SJCRH30 (cell line): ENCODE measurements around the gene POLR3C. TPM values are rescaled to one million over a fixed set of nuclear protein-coding genes. Genes with fewer than 3 reads are reported as not detected.

ENCODE experiments used
- DNase-seq, 2 experiments: peaks; one replicate each; pipeline ENCODE4 v3.0.0-alpha.2; 2015 to 2020
- H3K27ac ChIP-seq: fragments of 250-450 bp; sonication (Bioruptor Pico); 2 replicates; pipeline ENCODE4 v1.5.1; 2020; ENCODE audit warnings: mild to moderate bottlenecking, moderate library complexity
- H3K27me3 ChIP-seq: fragments of 250-450 bp; sonication (Bioruptor Pico); 2 replicates; pipeline ENCODE4 v1.5.1; 2020; ENCODE audit warnings: mild to moderate bottlenecking, moderate library complexity
- H3K36me3 ChIP-seq: fragments of 250-450 bp; sonication (Bioruptor Pico); 2 replicates; pipeline ENCODE4 v1.5.1; 2020; ENCODE audit warnings: mild to moderate bottlenecking, moderate library complexity
- H3K4me1 ChIP-seq: fragments of 250-450 bp; sonication (Bioruptor Pico); 2 replicates; pipeline ENCODE4 v1.5.1; 2020; ENCODE audit warnings: mild to moderate bottlenecking, moderate library complexity
- H3K4me3 ChIP-seq: fragments of 250-450 bp; sonication (Bioruptor Pico); 2 replicates; pipeline ENCODE4 v1.5.1; 2020; ENCODE audit warnings: mild to moderate bottlenecking, moderate library complexity
- H3K9me3 ChIP-seq: fragments of 250-450 bp; sonication (Bioruptor Pico); replicated peaks from 2 replicates; pipeline ENCODE4 v1.5.1; 2020; ENCODE audit warnings: mild to moderate bottlenecking, moderate library complexity
- total RNA-seq: library from RNA; depleted of rRNA; stranded (reverse); fragments of >200 nt; shearing (Covaris generic); gene quantifications from 2 replicates; pipeline ENCODE4 v1.2.3, GENCODE V29; 2014

The POLR3C gene
- total RNA-seq, 1 experiment from 2014 or later = 28.5 TPM

DNA sequence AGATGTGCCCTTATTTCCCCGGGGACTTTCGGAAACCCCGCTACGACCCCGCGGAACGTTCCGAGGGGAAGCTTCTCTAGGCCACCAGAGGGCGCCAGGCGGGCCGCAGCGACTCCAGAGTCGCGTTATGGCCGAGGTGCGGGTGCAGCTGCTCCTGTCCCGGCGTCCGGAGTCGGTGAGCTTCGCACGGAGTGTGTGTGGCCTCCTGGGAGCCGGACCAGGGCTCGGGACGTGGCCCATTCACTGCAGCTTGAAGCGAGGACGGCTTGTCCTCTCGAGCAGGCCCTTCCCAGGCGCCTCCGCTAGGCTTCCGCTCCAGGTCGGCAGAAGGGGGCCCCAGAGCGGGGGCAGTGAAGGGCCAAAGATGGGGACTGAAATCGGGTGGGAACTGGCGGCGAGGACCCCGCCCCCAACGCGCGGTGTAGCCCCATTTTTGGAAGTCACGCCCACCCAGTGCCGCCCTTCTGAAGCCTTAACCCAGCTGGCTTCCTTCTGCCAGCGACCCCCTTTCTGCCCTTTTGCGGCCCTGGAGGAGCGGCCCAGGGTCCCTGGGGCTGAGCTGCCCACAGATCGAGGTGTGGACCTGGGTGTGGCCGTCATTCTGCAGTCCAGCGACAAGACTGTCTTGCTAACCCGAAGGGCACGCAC lies 21.6 kb downstream of the POLR3C start, which contains the start of gene NUDT17:
TSS of gene NUDT17 (plus strand) at position 117 of the 648 bp plus-strand sequence. CDS start at position 128, 11 bp downstream.
- Histone ChIP-seq H3K4me3 (peak within 1 kb of the TSS; percentile 74), H3K4me1 (peaks cover 4% of the 10 kb centered on the region; the same call in 1 of the 2 replicates), H3K9me3 (no peaks in the 10 kb centered on the region), H3K27ac (peak within 1 kb of the TSS; percentile 69), H3K27me3 (no peaks in the 10 kb centered on the region), H3K36me3 (peaks cover 22% of the 10 kb centered on the region)
- peak; percentile 88 to 90 for DNase-seq

DNA sequence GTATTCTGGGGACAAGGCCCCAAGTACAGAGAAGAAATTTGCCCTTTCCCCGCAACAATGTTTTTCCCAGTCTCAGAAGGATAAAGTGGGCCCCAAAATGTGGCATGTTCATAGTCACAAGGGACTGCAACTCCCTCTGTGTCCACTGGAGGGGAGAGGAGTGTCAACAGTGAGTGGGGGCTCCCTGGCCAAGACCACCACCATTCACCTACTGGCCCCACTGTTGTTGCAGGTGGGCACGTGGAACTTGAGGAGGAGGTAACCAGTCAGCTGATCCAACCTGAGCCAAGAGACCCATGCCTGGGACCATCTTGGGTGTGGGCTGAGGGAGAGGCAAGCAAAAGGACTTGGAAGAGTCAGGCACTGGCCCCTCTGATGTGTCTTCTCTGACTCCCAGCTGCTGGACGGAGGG lies 22.2 kb downstream of the POLR3C start:
- Histone ChIP-seq H3K9me3 (no peaks in the 10 kb centered on the region), H3K27me3 (no peaks in the 10 kb centered on the region), H3K36me3 (peaks cover 27% of the 10 kb centered on the region), H3K27ac (peak overlapping the region; percentile 69), H3K4me3 (peak overlapping the region; percentile 74), H3K4me1 (peaks cover 4% of the 10 kb centered on the region; the same call in 1 of the 2 replicates)
- DNase-seq = peak; percentile 46 to 72

DNA sequence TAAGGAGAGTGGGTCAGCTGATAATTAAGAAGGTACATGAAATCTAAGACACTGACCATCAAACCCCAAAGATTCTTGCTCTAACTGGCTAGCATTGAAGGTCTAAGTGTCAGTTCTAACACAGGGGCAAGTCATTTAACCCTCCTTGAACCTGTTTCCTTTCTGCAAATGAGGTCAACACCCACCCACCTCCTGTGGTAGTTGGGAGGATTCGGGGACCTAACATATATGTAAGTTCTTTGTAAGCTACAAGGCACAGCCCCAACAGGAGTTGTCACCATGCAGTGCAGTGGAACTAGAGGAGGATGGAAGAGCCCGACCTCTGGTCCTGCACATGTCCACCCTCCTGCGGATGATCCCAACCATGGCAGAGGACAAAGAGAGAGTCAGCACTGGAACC lies 23.8 kb downstream of the POLR3C start:
- Histone ChIP-seq H3K27me3 (no peaks in the 10 kb centered on the region), H3K4me3 (no peak overlapping the region), H3K27ac (no peak overlapping the region), H3K4me1 (peaks cover 4% of the 10 kb centered on the region; the same call in 1 of the 2 replicates), H3K9me3 (no peaks in the 10 kb centered on the region), H3K36me3 (peaks cover 34% of the 10 kb centered on the region)
- no peak for DNase-seq

DNA sequence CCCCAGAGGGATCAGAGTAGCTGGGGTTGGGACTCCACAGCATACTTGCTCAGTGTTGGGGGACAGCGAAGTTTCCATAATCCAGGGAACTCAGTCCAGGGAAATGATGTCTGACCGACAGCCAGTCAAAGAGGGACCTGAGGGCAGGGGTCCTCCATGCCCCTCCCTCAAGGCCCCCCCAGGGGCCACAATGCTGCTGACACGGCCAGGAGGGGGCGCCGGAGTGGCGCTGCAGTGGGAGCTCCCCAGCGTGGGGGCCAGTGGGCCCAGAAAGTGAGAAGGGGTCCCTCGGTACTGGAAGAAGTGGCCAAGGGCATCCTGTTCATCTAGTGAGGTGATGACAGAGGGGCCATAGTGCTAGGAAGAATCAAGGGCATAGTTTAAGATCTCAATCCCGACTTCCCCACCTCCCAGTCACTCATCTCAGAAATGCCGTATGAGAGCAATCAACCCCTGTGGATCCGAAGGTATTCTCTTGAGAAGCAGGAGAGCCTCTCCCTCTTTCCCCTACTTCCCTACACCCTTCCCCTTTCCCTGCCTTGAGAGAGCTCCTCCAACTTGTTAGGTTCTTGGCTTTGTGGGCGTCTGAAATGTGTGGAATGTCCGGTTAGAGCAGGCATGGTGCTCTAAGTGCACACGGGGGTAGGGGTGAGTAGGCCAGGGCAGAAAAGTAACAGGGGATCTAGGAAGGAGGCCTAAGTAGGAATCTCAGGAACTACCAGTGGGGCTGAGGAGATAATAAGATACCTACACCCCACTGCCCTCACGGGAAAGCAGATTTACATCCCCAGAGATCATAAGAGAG lies 25.6 kb downstream of the POLR3C start:
- no peak overlapping the region for H3K27ac ChIP-seq

DNA sequence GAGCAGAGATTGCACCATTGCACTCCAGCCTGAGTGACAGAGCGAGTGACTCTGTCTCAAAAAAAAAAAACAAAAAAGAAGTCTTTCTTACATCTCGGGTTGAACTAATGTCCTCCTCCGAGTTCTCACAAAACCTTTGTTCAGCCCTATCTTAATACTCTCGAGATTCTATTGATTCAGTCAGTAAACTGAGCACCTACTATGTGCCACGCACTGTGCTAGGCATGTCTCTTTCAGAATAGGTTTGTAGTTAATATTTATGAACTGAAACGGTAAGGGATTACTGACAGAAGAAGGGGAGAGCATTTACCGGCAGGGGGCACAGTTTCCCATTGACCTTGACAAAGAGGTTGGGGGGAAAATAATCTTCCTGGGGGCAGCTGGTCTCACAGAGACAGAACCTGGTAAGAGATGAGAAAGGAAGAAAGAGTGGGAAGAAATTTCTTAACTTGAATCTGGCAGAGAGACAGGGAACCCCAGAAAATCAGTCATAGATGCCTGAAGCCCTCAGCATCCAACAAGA lies 31.5 kb downstream of the POLR3C start:
- Histone ChIP-seq H3K27me3 (no peaks in the 10 kb centered on the region), H3K36me3 (peaks cover 31% of the 10 kb centered on the region), H3K27ac (no peak overlapping the region), H3K4me3 (no peak overlapping the region), H3K9me3 (no peaks in the 10 kb centered on the region), H3K4me1 (0 out of 2 replicates have a peak, but pooled peaks cover 5% of the 10 kb centered on the region)
- no peak for DNase-seq

More for the DNA sequence above, 25.6 kb downstream of the POLR3C start:
- Histone ChIP-seq H3K36me3 (peaks cover 35% of the 10 kb centered on the region), H3K4me3 (no peak overlapping the region), H3K27me3 (no peaks in the 10 kb centered on the region), H3K9me3 (no peaks in the 10 kb centered on the region), H3K4me1 (peaks cover 4% of the 10 kb centered on the region; the same call in 1 of the 2 replicates)
- DNase-seq = no peak

DNA sequence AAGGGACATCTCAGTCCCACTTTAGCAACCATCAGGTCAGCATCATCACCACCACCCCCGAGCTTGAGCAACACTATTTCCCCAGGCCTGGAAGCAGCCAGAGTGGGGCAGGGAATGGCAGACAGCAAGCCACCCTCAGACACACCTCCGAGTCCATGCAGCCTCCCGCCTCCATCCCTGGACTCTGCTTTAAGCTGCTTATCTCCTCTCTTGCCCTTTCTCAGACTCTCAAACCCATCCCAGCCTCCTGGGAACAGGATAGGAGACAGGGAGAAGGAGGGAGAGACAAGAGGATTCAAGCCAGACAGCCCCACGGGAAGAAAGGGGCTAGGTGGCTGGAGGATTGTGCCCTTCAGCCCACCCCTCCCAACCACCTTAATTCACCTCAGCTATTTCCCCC lies 33.2 kb downstream of the POLR3C start:
- no peak for DNase-seq
- H3K27ac ChIP-seq = no peak overlapping the region
- H3K4me3 ChIP-seq = no peak overlapping the region
- H3K27me3 ChIP-seq = no peaks in the 10 kb centered on the region
- no peaks in the 10 kb centered on the region for H3K9me3 ChIP-seq
- 0 out of 2 replicates have a peak, but pooled peaks cover 5% of the 10 kb centered on the region for H3K4me1 ChIP-seq
- peaks cover 20% of the 10 kb centered on the region for H3K36me3 ChIP-seq

DNA sequence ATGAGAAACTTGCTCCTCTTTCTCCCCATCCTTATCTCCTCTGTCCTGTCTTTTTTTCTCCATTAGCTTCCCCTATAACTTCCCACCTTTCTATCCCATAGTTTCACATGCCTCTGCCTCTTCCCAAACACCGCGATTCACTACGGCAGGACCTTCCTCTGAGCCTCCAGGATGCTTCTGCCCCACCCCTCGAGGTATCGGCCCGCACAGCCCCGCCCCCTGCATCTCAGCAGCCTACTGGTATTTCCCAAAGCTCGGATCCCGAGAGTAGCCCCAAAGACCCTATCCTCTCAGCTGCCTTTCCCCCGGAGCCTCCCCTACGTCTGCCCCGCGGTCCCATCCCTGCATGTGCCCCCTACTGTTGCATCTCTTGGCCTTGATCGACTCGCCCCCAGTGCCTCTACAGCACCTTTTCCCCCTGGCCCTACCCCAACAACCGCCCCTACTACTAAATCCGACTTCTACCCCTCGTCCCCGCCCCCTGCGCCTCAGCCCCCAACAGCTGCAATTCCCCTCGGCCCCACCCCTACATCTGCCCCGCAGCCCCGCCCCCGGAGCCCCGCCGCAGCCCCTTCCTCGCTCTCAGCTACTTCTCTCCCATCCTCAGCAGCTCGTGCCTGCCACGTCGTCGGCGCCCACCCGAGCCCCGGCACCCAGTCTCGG lies 34.4 kb downstream of the POLR3C start:
- Histone ChIP-seq H3K27me3 (no peaks in the 10 kb centered on the region), H3K27ac (peak overlapping the region; percentile 90), H3K4me3 (peak overlapping the region; percentile 89), H3K9me3 (no peaks in the 10 kb centered on the region), H3K4me1 (0 out of 2 replicates have a peak, but pooled peaks cover 5% of the 10 kb centered on the region), H3K36me3 (peaks cover 12% of the 10 kb centered on the region)
- peak; percentile 88 to 90 for DNase-seq

DNA sequence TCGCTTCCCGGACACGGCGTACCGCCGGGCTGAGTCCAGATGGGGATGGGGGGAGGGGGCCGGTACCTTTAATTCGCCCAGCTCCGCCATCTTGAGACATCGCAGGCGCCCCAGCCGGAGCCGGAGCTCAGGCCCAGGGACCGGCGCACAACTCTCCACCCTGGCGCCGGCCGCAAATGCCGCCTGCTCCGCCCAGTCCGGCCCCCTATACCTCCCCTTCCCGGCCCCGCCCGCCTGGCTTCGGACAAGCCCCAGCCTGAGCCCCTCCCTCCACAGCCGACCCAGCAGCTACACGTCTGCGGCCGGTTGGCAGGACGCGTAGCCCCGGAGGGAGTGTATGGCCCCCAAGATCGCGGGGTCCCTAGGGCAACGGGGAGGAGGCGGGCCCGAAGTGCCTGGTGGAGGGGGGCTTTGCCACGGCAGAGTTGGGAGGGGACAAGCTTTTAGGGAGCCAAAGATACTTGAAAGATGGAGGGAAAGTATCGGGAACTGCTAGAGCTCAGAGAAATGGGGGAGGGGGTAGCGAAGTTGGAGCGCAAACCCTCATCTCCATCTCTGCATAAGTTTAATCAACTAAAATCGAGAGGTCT lies 35.0 kb downstream of the POLR3C start, which contains the start of gene PIAS3:
TSS of gene PIAS3 (minus strand) at position 181 of the 590 bp plus-strand sequence. CDS start at position 90, 91 bp downstream.
- Histone ChIP-seq H3K36me3 (peaks cover 12% of the 10 kb centered on the region), H3K4me3 (peak within 1 kb of the TSS; percentile 89), H3K4me1 (0 out of 2 replicates have a peak, but pooled peaks cover 5% of the 10 kb centered on the region), H3K9me3 (no peaks in the 10 kb centered on the region), H3K27me3 (no peaks in the 10 kb centered on the region), H3K27ac (peak within 1 kb of the TSS; percentile 90)
- peak; percentile 96 to 97 for DNase-seq

DNA sequence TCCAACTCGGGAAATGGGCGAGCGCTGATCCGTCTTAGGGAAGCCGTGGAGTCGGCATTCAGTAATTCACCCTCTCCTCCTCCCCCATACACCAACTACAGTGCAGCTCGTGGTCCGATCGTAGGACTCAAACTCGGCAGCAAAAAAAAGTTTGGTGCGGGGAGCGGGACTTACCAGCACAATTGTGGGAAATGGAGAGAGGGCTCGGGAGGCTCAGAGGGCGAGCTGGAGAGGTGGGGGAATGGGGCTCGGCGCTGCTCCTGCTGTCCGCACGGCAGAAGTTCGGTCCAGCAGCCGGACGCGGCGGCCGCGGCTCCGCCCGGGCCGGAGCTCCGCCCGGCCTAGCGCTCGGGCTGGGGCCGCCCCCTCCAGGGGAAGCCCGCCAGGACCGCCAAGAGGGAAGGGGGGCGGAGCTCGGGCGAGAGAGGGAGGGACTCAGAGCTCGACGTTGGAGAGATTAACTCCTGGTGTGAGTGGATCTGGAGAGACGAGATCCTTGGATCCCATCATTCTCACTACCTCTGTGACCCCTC lies 35.6 kb downstream of the POLR3C start:
- Histone ChIP-seq H3K27me3 (no peaks in the 10 kb centered on the region), H3K4me3 (peak overlapping the region; percentile 89), H3K9me3 (no peaks in the 10 kb centered on the region), H3K27ac (peak overlapping the region; percentile 90), H3K36me3 (peaks cover 7% of the 10 kb centered on the region), H3K4me1 (0 out of 2 replicates have a peak, but pooled peaks cover 5% of the 10 kb centered on the region)
- peak; percentile 88 to 89 for DNase-seq

DNA sequence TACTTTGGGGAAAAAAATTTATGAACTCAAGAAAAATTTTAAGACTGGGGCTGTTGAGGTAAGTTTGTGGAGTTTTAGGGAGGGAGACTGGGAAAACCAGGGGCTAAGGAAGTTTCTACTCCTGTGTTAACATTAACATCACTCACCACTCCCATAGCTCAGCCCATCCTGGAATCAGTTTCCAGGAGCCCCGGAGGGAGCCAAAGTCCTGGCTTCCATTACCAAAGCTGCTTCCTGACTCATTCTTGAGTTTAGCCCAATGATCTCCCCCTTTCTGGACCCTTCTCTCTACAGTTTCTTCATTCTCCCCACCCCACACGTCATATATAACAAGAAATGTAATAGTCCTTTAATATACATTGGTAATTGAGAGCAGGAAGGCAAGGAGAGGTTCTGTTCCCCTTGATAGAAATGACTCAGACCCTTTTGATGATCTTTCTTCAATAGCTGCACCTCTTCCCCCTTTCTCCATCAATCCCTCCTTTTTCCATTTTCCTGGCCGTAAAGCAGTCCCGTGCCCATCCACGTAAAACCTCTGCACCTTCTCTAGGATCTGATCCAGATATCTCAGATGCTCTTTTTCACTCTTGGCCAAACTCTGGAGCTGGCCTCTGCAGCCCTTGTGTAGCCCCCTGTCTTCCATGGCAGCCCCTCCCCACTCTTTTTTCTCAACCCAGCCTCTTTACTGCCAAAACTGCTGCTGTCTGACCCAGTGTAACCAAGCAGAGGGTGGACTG lies 39.5 kb downstream of the POLR3C start:
- DNase-seq = no peak
- 0 out of 2 replicates have a peak, but pooled peaks cover 5% of the 10 kb centered on the region for H3K27me3 ChIP-seq
- H3K4me1 ChIP-seq = no peaks in the 10 kb centered on the region
- no peaks in the 10 kb centered on the region for H3K9me3 ChIP-seq
- no peak overlapping the region for H3K4me3 ChIP-seq
- H3K27ac ChIP-seq = no peak overlapping the region
- no peaks in the 10 kb centered on the region for H3K36me3 ChIP-seq

DNA sequence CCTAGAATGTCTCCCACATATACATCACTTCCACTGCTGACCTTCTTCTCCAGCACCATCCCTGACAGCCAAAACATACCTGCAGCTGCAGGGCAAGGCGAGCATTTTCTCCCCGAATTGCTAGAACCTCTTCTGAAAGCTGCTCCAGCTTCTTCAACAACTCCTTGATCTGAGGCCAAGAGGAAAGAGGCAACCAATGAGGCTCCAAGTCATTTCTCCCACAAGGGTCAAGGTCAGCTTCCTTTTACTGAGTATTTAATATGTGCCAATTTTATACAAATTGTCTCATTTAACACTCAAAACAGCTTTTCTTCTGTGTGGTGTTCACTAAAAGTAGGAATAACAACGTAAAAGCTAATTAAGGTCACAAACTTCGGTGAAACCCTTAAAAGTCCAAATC lies 44.2 kb downstream of the POLR3C start:
- Histone ChIP-seq H3K9me3 (no peaks in the 10 kb centered on the region), H3K27ac (no peak overlapping the region), H3K27me3 (0 out of 2 replicates have a peak, but pooled peaks cover 5% of the 10 kb centered on the region), H3K36me3 (no peaks in the 10 kb centered on the region), H3K4me1 (no peaks in the 10 kb centered on the region), H3K4me3 (no peak overlapping the region)
- DNase-seq = no peak

DNA sequence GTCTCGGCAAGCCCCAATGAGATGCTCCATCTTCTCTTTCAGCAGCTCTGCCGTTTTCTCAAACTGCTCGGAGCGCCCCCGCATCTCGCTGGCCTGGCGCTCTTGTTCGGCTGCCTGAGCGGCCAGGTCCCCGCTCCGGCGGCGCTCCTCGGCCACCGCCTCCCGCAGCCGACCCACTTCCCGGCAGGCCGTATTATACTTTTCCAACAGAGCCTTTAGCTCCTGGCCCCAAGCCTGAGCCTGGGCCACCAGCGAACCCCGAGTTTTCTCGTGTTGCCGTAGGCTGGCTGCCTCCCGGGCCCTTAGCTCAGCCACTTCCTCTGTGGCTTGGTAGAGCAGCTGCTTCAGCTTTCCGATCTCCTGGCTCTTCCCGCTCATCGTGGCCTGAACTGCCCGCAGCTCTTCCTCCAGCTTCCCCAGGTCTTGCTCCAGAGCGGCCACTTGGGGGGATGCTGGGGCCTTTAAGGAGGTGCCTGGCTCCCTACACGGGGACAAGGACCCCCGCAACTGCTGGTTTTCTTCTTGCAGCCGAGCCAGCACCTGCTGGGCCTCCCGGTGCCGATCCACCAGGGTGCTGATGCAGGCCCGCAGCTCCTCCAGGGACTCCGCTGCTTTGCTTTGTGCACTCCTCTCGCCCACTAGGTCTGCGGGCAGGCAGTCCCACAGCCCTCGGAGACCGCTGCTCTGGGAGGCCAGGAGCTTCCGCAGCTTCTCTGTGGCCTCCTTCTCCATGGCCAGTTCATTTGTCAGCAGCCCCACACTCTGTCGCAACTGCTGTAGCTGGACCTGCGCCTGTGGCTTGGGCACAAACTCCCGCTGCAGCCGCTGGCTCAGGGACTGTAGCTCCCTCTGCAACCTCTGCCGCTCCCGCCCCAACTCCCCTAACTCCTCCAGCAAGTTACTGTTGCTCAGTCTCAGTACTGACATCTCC lies 48.3 kb downstream of the POLR3C start:
- H3K4me3 ChIP-seq = no peak overlapping the region

More for the DNA sequence above, 48.3 kb downstream of the POLR3C start:
- 0 out of 2 replicates have a peak, but pooled peaks cover 4% of the 10 kb centered on the region for H3K27me3 ChIP-seq
- H3K9me3 ChIP-seq = no peaks in the 10 kb centered on the region
- H3K27ac ChIP-seq = no peak overlapping the region
- DNase-seq = peak in 1 of 2 experiments; percentile 17
- no peaks in the 10 kb centered on the region for H3K4me1 ChIP-seq
- H3K36me3 ChIP-seq = no peaks in the 10 kb centered on the region
